RWPE2 (cell line): ENCODE measurements around the gene NPLOC4.

ENCODE experiments used
- ATAC-seq: fragments of 200-7000 bp; cut with Tn5 transposase; 3 replicates; pipeline ENCODE4 v1.9.1; 2021; ENCODE audit warnings: low read depth
- DNase-seq: peaks from one replicate; pipeline ENCODE4 v3.0.0-alpha.2; 2020; ENCODE audit warnings: low spot score
- H3K27ac ChIP-seq: fragments of 450-650 bp; 2 replicates; pipeline ENCODE4 v1.5.1; 2017; ENCODE audit warnings: mild to moderate bottlenecking; ENCODE audit not compliant: poor library complexity, severe bottlenecking
- H3K27me3 ChIP-seq: fragments of 250-450 bp; sonication (Bioruptor Pico); 2 replicates; pipeline ENCODE4 v1.5.1; 2021; ENCODE audit warnings: mild to moderate bottlenecking, moderate library complexity; ENCODE audit not compliant: insufficient read depth, poor library complexity, severe bottlenecking
- H3K36me3 ChIP-seq: fragments of 250-450 bp; sonication (Bioruptor Pico); 2 replicates; pipeline ENCODE4 v1.5.1; 2020; ENCODE audit warnings: low read depth, mild to moderate bottlenecking, moderate library complexity
- H3K4me1 ChIP-seq: fragments of 250-450 bp; sonication (Bioruptor Pico); 2 replicates; pipeline ENCODE4 v1.5.1; 2021; ENCODE audit warnings: mild to moderate bottlenecking, moderate library complexity; ENCODE audit not compliant: insufficient read depth, poor library complexity, severe bottlenecking
- H3K4me3 ChIP-seq: fragments of 250-450 bp; sonication (Bioruptor Pico); 2 replicates; pipeline ENCODE4 v1.5.1; 2021; ENCODE audit warnings: mild to moderate bottlenecking, moderate library complexity; ENCODE audit not compliant: severe bottlenecking
- H3K9me3 ChIP-seq: fragments of 250-450 bp; sonication (Bioruptor Pico); 2 replicates; pipeline ENCODE4 v1.5.1; 2021; ENCODE audit warnings: mild to moderate bottlenecking, moderate library complexity; ENCODE audit not compliant: severe bottlenecking
- TF ChIP-seq, protein P1 (sequence below): fragments of 450-650 bp; IDR thresholded peaks from one replicate; pipeline ENCODE4 v1.5.1; 2017; ENCODE audit warnings: mild to moderate bottlenecking, moderate library complexity; ENCODE audit not compliant: poor library complexity, severe bottlenecking

Gene NPLOC4

GRCh38 chr17:81579821-81580321 is 57.0 kb downstream of the NPLOC4 start:
- ATAC-seq (peak; percentile 28; the same call in 1 of the 3 replicates), DNase-seq (no peak)
- Histone ChIP-seq H3K27me3 (no peaks in the 10 kb centered on the region), H3K4me1 (peaks cover 32% of the 10 kb centered on the region), H3K4me3 (no peak overlapping the region), H3K36me3 (peaks cover 58% of the 10 kb centered on the region), H3K9me3 (no peaks in the 10 kb centered on the region), H3K27ac (peak overlapping the region; percentile 92)
- TF ChIP-seq, protein P1, sequence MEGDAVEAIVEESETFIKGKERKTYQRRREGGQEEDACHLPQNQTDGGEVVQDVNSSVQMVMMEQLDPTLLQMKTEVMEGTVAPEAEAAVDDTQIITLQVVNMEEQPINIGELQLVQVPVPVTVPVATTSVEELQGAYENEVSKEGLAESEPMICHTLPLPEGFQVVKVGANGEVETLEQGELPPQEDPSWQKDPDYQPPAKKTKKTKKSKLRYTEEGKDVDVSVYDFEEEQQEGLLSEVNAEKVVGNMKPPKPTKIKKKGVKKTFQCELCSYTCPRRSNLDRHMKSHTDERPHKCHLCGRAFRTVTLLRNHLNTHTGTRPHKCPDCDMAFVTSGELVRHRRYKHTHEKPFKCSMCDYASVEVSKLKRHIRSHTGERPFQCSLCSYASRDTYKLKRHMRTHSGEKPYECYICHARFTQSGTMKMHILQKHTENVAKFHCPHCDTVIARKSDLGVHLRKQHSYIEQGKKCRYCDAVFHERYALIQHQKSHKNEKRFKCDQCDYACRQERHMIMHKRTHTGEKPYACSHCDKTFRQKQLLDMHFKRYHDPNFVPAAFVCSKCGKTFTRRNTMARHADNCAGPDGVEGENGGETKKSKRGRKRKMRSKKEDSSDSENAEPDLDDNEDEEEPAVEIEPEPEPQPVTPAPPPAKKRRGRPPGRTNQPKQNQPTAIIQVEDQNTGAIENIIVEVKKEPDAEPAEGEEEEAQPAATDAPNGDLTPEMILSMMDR = no peak

DNA sequence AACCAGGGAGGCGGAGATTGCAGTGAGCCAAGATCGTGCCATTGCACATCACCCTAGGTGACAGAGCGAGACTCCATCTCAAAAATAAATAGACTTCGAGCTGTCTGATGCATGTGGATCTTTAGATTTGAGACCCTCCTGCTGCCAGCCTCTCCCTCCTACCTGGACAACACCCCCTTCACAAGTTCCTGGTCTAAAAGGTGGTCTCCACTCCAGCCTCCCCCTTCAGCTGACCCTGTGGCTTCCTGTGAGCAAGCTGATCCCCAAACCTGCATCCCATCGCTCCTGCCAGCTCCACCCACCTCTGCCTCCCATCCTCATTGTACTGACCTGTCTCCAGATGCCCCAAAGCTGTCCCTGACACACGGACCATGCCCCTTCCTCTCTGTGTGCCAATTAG is 57.6 kb downstream of the NPLOC4 start:
- H3K27me3 ChIP-seq = no peaks in the 10 kb centered on the region
- TF ChIP-seq, protein P1 = no peak
- no peak overlapping the region for H3K4me3 ChIP-seq
- H3K27ac ChIP-seq = peak overlapping the region; percentile 92
- peaks cover 58% of the 10 kb centered on the region for H3K36me3 ChIP-seq
- ATAC-seq (no peak), DNase-seq (no peak)
- no peaks in the 10 kb centered on the region for H3K9me3 ChIP-seq
- peaks cover 32% of the 10 kb centered on the region for H3K4me1 ChIP-seq

DNA sequence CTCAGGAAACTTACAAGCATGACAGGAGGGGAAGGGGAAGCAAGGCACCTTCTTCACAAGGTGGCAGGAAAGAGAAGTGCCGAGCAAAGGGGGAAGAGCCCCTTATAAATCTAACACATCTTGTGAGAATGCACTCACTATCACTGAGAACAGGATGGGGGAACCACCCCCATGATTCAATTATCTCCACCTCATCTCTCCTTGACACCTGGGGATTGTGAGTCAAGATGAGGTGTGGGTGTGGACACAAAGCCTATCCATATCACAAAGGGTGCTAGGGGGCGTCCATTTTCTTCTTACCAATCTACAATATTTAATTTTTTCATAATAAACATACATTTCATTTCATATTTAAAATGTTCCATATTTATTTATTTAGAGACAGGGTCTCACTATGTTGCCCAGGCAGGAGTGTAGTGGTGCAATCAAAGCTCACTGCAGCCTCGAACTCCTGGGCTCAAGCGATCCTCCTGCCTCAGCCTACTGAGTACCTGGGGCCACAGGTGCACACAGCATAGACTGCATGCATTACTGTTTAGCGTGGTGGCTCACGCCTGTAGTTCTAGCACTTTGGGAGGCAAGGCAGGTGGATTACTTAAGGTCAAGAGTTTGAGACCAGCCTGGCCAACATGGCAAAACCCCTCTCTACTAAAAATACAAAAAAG is 58.2 kb downstream of the NPLOC4 start:
- H3K4me1 ChIP-seq = peaks cover 32% of the 10 kb centered on the region
- TF ChIP-seq, protein P1 = no peak
- H3K4me3 ChIP-seq = no peak overlapping the region
- peak; percentile 41; the same call in 2 of the 3 replicates for ATAC-seq
- no peaks in the 10 kb centered on the region for H3K9me3 ChIP-seq
- peaks cover 58% of the 10 kb centered on the region for H3K36me3 ChIP-seq
- H3K27me3 ChIP-seq = no peaks in the 10 kb centered on the region
- DNase-seq = no peak
- peak overlapping the region; percentile 92 for H3K27ac ChIP-seq

- Histone ChIP-seq H3K27me3 (no peaks in the 10 kb centered on the region), H3K27ac (peak overlapping the region; percentile 92), H3K4me1 (peaks cover 32% of the 10 kb centered on the region), H3K9me3 (no peaks in the 10 kb centered on the region), H3K36me3 (peaks cover 56% of the 10 kb centered on the region), H3K4me3 (no peak overlapping the region)
- DNase-seq = no peak
- TF ChIP-seq, protein P1 = no peak
- peak; percentile 68 for ATAC-seq
Measured at GRCh38 chr17:81578038-81578441, 58.9 kb downstream of the NPLOC4 start.
